Stimulated activated naive CD8-positive, alpha-beta T cell treated with anti-CD3 and anti-CD28 coated beads, Interleukin-15, amount 100 ng/mL, for 72 hours (primary cell): ENCODE data around the gene TTC9C.
"Not testable (repeated sequence)": the region's sequence is repeated elsewhere in the genome, so short reads cannot be mapped to it uniquely, and the experiment has no call there.

Experiments
- ATAC-seq: fragments of 150-1000 bp; cut with Tn5 transposase; 2 replicates; pipeline ENCODE4 v1.10.0; 2021; ENCODE audit warnings: mild to moderate bottlenecking, moderate library complexity
- DNase-seq, 2 donors: peaks; one replicate each; pipeline ENCODE4 v3.0.0; 2021 to 2022
- H3K27ac Mint-ChIP-seq, 2 donors: one replicate each; pipeline ENCODE4 v1.8.0; 2022; ENCODE audit warnings: mild to moderate bottlenecking in 2 of 2, mixed read lengths in 2 of 2, moderate library complexity in 2 of 2
- H3K27me3 Mint-ChIP-seq: one replicate; pipeline ENCODE4 v1.8.0; 2022; ENCODE audit warnings: mixed read lengths
- H3K4me1 Mint-ChIP-seq: one replicate; pipeline ENCODE4 v1.8.0; 2022; ENCODE audit warnings: mild to moderate bottlenecking, mixed read lengths
- H3K4me3 Mint-ChIP-seq, 2 donors: one replicate each; pipeline ENCODE4 v1.8.0; 2022; ENCODE audit warnings: mild to moderate bottlenecking in 2 of 2, mixed read lengths in 2 of 2, moderate library complexity in 1 of 2
- H3K9me3 Mint-ChIP-seq, 2 donors: one replicate each; pipeline ENCODE4 v1.8.0; 2022; ENCODE audit warnings: mixed read lengths in 2 of 2

The TTC9C gene

DNA sequence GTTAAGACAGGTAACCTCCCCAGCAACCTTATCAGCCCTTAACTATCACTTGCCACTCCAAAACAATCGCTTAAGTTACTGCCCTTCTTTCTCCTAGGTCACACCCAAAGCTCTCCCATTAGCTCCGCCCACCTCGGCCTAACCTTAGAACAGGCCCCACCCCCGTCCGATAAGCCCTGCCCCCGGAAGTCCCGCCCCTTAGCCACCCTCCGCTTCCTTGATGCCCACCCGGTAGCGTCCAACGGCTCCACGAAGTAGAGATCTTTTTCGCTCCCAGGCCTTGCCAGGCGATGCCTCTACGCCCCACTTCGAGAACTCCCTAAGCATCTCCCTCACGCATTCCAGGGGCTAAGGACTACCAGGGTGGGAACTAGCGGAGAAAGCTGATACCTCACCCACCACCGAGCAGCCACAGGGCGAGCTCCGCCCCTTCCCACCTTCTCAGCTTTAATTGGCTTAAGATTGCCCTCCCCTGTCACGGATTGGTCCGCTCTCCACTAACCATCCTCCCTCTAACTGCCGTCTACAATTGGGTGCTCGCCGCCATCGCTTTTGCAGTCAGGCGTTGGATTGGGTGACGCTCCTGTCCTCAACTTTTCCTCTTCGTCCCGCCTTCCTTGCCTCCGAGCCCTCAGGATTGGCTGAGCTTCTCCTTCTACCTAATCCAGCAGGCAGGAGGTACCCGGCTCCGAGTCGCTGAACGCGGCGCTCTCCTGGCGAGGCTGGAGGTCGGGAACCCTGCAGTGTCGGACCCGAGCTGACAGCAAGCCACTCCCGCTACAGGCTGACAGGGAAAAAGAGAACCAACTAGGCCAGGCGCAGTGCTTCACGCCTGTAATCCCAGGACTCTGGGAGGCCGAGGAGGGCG is 25.7 kb downstream of the TTC9C start, which contains the start of gene ZBTB3:
TSS of gene ZBTB3 (minus strand) at position 425 of the 868 bp plus-strand sequence. CDS start 496 bp downstream, outside the sequence.
- Mint-ChIP-seq H3K4me1 (peaks cover 31% of the 10 kb centered on the region), H3K4me3 (peak within 1 kb of the TSS; percentile 99), H3K27ac (peak within 1 kb of the TSS; percentile 98), H3K9me3 (no peaks in the 10 kb centered on the region), H3K27me3 (no peaks in the 10 kb centered on the region)
- peak; percentile 94 to 98 for DNase-seq
- peak; percentile 98 for ATAC-seq

- Mint-ChIP-seq H3K9me3 (no peaks in the 10 kb centered on the region), H3K27me3 (no peaks in the 10 kb centered on the region), H3K4me1 (peaks cover 27% of the 10 kb centered on the region), H3K4me3 (peak overlapping the region in 1 of 2 donors; percentile 5), H3K27ac (no peak overlapping the region)
- no peak for DNase-seq
- no peak for ATAC-seq
These were observed 26.9 kb downstream of the TTC9C start for GRCh38 chr11:62755086-62755615.

- Mint-ChIP-seq H3K27me3 (no peaks in the 10 kb centered on the region), H3K4me3 (no peak overlapping the region), H3K9me3 (no peaks in the 10 kb centered on the region), H3K4me1 (peaks cover 34% of the 10 kb centered on the region), H3K27ac (no peak overlapping the region)
- DNase-seq (no peak), ATAC-seq (no peak)
These were observed 29.8 kb downstream of the TTC9C start for GRCh38 chr11:62757846-62758788.

- DNase-seq, ATAC-seq, H3K27ac Mint-ChIP-seq, H3K9me3 Mint-ChIP-seq, H3K27me3 Mint-ChIP-seq: not testable (repeated sequence)
- peak overlapping the region; percentile 93 to 97 for H3K4me3 Mint-ChIP-seq
- H3K4me1 Mint-ChIP-seq: peaks cover 21% of the 10 kb centered on the region
These were observed 32.6 kb downstream of the TTC9C start for GRCh38 chr11:62760867-62761227.

GRCh38 chr11:62770778-62771143 is 42.5 kb downstream of the TTC9C start:
- no peaks in the 10 kb centered on the region for H3K9me3 Mint-ChIP-seq
- DNase-seq (peak; percentile 25 to 35), ATAC-seq (no peak)
- H3K4me3 Mint-ChIP-seq: peak overlapping the region; percentile 96 to 99
- H3K4me1 Mint-ChIP-seq: peaks cover 49% of the 10 kb centered on the region
- no peaks in the 10 kb centered on the region for H3K27me3 Mint-ChIP-seq
- H3K27ac Mint-ChIP-seq: peak overlapping the region; percentile 96 to 98

DNA sequence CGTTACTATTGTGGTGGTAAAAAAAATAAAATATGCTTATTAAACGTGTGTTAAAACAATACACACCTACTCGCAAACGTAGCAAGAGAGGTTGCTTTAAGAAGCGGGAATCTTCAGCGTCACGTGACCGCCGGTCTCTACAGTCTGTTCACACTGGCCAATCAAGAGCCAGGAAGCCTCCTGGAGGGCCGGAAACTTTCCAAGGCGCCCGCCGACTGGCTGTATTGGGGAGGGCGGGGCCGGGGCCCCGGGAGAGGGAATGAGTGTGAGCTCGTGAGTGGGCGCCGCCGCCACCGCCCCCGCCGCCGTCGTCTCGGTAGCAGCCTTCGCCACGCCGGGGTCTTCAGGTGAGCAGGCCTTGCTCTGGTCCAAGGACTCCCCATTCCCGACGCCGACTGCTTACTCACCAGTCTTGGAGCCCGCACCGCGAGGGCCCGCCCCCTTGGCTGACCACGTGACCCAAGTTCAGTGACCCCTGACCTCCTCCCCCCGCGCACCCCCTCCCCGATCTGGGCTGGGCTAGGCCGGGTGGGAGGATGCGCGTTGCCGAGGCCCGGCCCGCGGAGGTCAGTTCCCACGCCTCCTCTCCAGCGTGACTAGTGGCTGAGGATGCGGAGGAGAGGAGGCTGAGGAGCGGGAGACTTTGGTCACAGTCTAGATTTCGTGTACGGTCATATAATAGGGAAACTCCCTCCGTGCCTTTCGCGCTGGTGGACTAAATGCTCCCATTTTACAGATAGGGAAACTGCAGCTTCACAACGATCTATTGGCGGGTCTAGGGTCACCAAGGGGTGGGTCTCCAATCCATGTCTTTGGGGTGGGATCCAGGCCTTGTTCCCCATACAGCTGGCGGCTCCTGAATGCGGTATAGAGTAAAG is 43.1 kb downstream of the TTC9C start, which contains the start of gene TAF6L:
TSS of gene TAF6L (plus strand) at position 253 of the 878 bp plus-strand sequence. CDS start 4,388 bp downstream, outside the sequence.
- Mint-ChIP-seq H3K27ac (peak within 1 kb of the TSS; percentile 96 to 98), H3K4me1 (peaks cover 49% of the 10 kb centered on the region), H3K27me3 (no peaks in the 10 kb centered on the region), H3K9me3 (no peaks in the 10 kb centered on the region), H3K4me3 (peak within 1 kb of the TSS; percentile 96 to 99)
- DNase-seq: peak; percentile 89 to 97
- ATAC-seq: peak; percentile 92

- H3K4me3 Mint-ChIP-seq: peak overlapping the region in 1 of 2 donors; percentile 16
- no peaks in the 10 kb centered on the region for H3K9me3 Mint-ChIP-seq
- H3K27ac Mint-ChIP-seq: no peak overlapping the region
- ATAC-seq: no peak
- DNase-seq: no peak
- peaks cover 62% of the 10 kb centered on the region for H3K4me1 Mint-ChIP-seq
- H3K27me3 Mint-ChIP-seq: no peaks in the 10 kb centered on the region
These were observed 46.1 kb downstream of the TTC9C start for GRCh38 chr11:62774407-62774806.

DNA sequence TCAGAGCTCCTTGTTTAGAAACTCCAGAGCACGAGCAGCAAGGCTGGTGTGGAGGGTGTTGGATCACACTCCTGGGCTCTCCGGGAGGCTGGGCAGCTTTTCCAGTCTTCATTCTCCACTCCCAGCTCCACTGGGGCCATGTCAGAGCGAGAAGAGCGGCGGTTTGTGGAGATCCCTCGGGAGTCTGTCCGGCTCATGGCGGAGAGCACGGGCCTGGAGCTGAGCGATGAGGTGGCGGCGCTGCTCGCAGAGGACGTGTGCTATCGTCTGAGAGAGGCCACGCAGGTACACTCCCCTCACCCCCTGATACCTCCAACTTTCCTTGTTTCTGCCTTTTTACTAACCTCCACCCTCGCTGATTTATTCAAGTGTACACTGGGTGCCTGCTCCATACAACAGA is 47.4 kb downstream of the TTC9C start:
- no peak for DNase-seq
- ATAC-seq: no peak
- Mint-ChIP-seq H3K4me1 (peaks cover 49% of the 10 kb centered on the region), H3K4me3 (no peak overlapping the region), H3K9me3 (no peaks in the 10 kb centered on the region), H3K27me3 (no peaks in the 10 kb centered on the region), H3K27ac (peak overlapping the region; percentile 28 to 79)

GRCh38 chr11:62777389-62777788 is 49.1 kb downstream of the TTC9C start:
- Mint-ChIP-seq H3K9me3 (no peaks in the 10 kb centered on the region), H3K4me1 (peaks cover 32% of the 10 kb centered on the region), H3K27ac (peak overlapping the region in 1 of 2 donors; percentile 74), H3K4me3 (peak overlapping the region in 1 of 2 donors; percentile 0), H3K27me3 (no peaks in the 10 kb centered on the region)
- ATAC-seq (no peak), DNase-seq (no peak)

- no peaks in the 10 kb centered on the region for H3K9me3 Mint-ChIP-seq
- DNase-seq: no peak
- H3K27me3 Mint-ChIP-seq: no peaks in the 10 kb centered on the region
- no peak overlapping the region for H3K4me3 Mint-ChIP-seq
- ATAC-seq: peak; percentile 23
- peak overlapping the region; percentile 80 for H3K27ac Mint-ChIP-seq
- peaks cover 24% of the 10 kb centered on the region for H3K4me1 Mint-ChIP-seq
These were observed 50.2 kb downstream of the TTC9C start for GRCh38 chr11:62778441-62778840.

DNA sequence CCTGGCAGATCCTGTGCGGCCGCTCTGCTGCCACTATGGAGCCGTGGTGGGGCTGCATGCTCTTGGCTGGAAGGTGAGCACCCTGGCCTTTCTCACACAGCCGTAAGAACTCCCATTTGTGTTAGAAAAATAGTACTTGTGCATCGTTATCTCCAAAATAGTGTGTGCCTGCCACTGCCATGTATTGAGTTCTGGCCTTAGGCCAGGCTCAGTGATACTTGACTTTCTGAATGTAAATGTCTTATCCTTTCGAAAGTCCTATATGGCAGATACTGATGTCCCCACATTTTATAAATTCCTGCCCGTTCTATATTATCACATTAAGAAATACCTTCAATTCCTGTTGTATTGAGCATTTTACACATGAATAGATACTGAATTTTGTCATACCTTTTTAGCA is 54.5 kb downstream of the TTC9C start:
- H3K4me3 Mint-ChIP-seq: no peak overlapping the region
- H3K27me3 Mint-ChIP-seq: no peaks in the 10 kb centered on the region

DNA sequence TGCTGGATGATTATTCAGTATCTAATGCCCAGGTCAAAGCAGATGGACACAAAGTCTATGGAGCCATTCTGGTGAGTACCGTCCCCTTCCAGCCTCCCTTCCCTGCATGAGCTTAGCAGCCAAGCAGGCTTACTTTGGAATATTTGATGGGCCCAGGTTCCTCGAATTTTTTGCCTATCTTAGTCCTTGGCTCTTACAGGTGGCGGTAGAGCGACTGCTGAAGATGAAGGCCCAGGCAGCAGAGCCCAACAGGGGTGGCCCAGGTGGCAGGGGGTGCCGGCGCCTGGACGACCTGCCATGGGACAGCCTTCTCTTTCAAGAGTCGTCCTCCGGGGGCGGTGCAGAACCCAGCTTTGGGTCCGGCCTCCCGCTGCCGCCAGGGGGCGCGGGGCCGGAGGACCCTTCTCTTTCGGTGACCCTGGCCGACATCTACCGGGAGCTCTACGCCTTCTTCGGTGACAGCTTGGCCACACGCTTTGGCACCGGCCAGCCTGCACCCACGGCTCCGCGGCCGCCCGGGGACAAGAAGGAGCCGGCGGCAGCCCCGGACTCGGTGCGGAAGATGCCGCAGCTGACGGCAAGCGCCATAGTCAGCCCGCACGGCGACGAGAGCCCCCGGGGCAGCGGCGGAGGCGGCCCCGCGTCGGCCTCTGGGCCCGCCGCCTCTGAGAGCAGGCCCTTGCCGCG is 58.2 kb downstream of the TTC9C start:
- H3K27me3 Mint-ChIP-seq: no peaks in the 10 kb centered on the region
- peak; percentile 89 to 90 for DNase-seq
- peak overlapping the region; percentile 86 to 95 for H3K27ac Mint-ChIP-seq
- peaks cover 53% of the 10 kb centered on the region for H3K4me1 Mint-ChIP-seq
- ATAC-seq: peak; percentile 80
- H3K4me3 Mint-ChIP-seq: peak overlapping the region; percentile 90 to 93
- H3K9me3 Mint-ChIP-seq: no peaks in the 10 kb centered on the region

More for the DNA sequence above, 54.5 kb downstream of the TTC9C start:
- no peak for DNase-seq
- Mint-ChIP-seq H3K27ac (peak overlapping the region in 1 of 2 donors; percentile 59), H3K9me3 (no peaks in the 10 kb centered on the region), H3K4me1 (peaks cover 22% of the 10 kb centered on the region)
- ATAC-seq: no peak

DNA sequence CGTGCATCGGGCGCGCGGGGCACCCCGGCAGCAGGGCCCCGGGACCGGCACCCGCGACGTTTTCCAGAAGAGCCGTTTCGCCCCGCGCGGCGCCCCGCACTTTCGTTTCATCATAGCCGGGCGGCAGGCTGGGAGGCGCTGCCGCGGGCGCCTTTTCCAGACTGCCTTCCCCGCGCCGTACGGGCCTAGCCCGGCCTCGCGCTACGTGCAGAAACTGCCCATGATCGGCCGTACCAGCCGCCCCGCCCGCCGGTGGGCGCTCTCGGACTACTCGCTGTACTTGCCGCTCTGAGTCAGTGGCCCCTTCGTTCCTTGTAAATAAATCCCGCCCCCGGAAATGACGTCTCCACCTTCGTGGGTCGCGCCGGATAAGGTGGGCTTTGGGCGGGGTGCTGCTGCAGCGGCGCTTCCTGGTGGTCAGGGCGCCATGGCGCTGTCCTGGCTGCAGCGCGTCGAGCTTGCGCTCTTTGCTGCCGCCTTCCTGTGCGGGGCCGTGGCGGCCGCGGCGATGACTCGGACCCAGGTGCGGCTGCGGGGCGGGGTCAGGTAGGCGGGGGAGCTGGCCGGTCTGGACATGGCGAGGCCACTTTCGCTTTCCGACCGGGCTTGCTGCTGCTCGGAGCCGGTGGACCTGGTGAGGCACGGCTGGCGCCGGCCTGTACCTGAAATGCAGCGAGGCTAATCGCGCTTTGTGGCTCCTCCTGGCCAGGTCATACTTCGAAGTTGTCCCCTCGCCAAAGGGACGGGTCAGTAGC is 58.9 kb downstream of the TTC9C start, which contains the start of gene TMEM179B:
TSS of gene TMEM179B (plus strand) at position 398 of the 755 bp plus-strand sequence. CDS start at position 428, 30 bp downstream.
- DNase-seq: peak; percentile 97 to 98
- peak within 1 kb of the TSS; percentile 93 to 97 for H3K27ac Mint-ChIP-seq
- H3K4me1 Mint-ChIP-seq: peaks cover 56% of the 10 kb centered on the region
- ATAC-seq: peak; percentile 80
- H3K9me3 Mint-ChIP-seq: no peaks in the 10 kb centered on the region
- peak within 1 kb of the TSS; percentile 92 to 97 for H3K4me3 Mint-ChIP-seq
- no peaks in the 10 kb centered on the region for H3K27me3 Mint-ChIP-seq
